ENCODE results near the gene XPNPEP1.

XPNPEP1 gene

DNA sequence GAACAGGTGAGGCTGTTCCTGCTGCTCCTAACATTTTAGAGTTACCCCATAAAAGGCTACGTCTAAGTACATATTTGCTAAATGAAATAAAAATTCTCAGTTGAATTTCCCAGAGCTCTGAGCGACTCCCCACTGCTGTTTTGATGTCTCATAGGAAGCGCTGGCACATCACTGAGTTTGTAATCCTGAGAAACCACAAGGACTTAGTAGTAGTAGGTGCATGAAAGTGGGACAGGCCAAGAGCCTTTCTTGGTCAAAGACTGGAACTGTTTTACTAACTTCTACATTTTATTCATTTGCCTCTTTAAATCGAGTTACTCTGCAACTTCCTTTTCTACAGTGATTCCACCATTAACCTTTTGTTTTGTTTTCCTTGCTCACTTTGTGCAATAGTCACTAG is 85.9 kb downstream of the XPNPEP1 start:
- ATAC-seq = no peak
- TF ChIP-seq ZFP3 (CRISPR knock-in tag; IDR thresholded peaks at IDR 0.05) (no peak), ISL1 (CRISPR knock-in tag; IDR thresholded peaks at IDR 0.05) (no peak), CSRNP3 (CRISPR knock-in tag; IDR thresholded peaks at IDR 0.05) (no peak), TSHZ2 (CRISPR knock-in tag; IDR thresholded peaks at IDR 0.05) (no peak), ZNF565 (CRISPR knock-in tag; conservative IDR thresholded peaks at IDR 0.05; ENCODE audit: low read depth) (no peak), SNAI2 (CRISPR knock-in tag; IDR thresholded peaks at IDR 0.05) (no peak), POU6F1 (CRISPR knock-in tag; IDR thresholded peaks at IDR 0.05; ENCODE audit: borderline replicate concordance, low read depth) (no peak), RARB (CRISPR knock-in tag; IDR thresholded peaks at IDR 0.05) (no peak), BACH2 (CRISPR knock-in tag; IDR thresholded peaks at IDR 0.05; ENCODE audit: borderline replicate concordance) (no peak)
- TF ChIP-seq, protein P1, sequence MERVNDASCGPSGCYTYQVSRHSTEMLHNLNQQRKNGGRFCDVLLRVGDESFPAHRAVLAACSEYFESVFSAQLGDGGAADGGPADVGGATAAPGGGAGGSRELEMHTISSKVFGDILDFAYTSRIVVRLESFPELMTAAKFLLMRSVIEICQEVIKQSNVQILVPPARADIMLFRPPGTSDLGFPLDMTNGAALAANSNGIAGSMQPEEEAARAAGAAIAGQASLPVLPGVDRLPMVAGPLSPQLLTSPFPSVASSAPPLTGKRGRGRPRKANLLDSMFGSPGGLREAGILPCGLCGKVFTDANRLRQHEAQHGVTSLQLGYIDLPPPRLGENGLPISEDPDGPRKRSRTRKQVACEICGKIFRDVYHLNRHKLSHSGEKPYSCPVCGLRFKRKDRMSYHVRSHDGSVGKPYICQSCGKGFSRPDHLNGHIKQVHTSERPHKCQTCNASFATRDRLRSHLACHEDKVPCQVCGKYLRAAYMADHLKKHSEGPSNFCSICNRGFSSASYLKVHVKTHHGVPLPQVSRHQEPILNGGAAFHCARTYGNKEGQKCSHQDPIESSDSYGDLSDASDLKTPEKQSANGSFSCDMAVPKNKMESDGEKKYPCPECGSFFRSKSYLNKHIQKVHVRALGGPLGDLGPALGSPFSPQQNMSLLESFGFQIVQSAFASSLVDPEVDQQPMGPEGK (CRISPR knock-in tag; IDR thresholded peaks at IDR 0.05; ENCODE audit: borderline replicate concordance) = no peak

DNA sequence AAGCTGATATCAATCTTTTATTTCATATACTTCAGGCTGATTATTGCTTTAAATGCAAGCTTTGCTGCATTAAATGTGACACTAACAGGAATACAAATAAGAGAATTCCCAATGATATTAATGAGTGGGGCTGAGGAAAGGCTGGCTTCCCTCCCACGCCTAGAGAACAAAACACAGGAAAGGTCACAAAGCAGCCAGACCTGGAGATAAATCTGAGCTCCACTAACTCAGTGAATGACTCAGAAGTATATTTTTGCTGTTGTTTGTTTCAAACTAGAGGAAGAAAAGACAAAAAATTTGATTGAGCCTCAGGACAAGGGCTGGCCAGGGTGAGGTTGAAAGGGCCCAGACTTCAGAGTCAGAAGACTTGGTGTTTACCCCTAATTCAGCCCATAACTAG is 88.1 kb downstream of the XPNPEP1 start:
- TF ChIP-seq PPARA (CRISPR knock-in tag; IDR thresholded peaks at IDR 0.05; ENCODE audit: borderline replicate concordance) = no peak
- TF ChIP-seq ESRRG (CRISPR knock-in tag; IDR thresholded peaks at IDR 0.05) = no peak
- TF ChIP-seq ZFP30 (CRISPR knock-in tag; IDR thresholded peaks at IDR 0.05) = no peak
- TF ChIP-seq ZC3H10 (CRISPR knock-in tag; IDR thresholded peaks at IDR 0.05) = no peak
- no peak for TF ChIP-seq POU6F1 (CRISPR knock-in tag; IDR thresholded peaks at IDR 0.05; ENCODE audit: borderline replicate concordance, low read depth)
- no peak for TF ChIP-seq CSDC2 (CRISPR knock-in tag; IDR thresholded peaks at IDR 0.05)
- TF ChIP-seq GLIS3 (CRISPR knock-in tag; IDR thresholded peaks at IDR 0.05) = no peak
- TF ChIP-seq, protein P1 (CRISPR knock-in tag; IDR thresholded peaks at IDR 0.05; ENCODE audit: borderline replicate concordance) = no peak
- no peak for TF ChIP-seq BACH2 (CRISPR knock-in tag; IDR thresholded peaks at IDR 0.05; ENCODE audit: borderline replicate concordance)
- TF ChIP-seq ZNF70 (CRISPR knock-in tag; IDR thresholded peaks at IDR 0.05) = no peak
- no peak for TF ChIP-seq SNAI2 (CRISPR knock-in tag; IDR thresholded peaks at IDR 0.05)
- TF ChIP-seq TOX (CRISPR knock-in tag; IDR thresholded peaks at IDR 0.05; ENCODE audit: borderline replicate concordance) = no peak
- no peak for TF ChIP-seq CSRNP3 (CRISPR knock-in tag; IDR thresholded peaks at IDR 0.05)
- no peak for TF ChIP-seq ARNTL (CRISPR knock-in tag; IDR thresholded peaks at IDR 0.05; ENCODE audit: borderline replicate concordance, low read depth)
- no peak for TF ChIP-seq OSR1 (CRISPR knock-in tag; IDR thresholded peaks at IDR 0.05)
- TF ChIP-seq ISL1 (CRISPR knock-in tag; IDR thresholded peaks at IDR 0.05) = no peak
- no peak for TF ChIP-seq ZNF8 (CRISPR knock-in tag; IDR thresholded peaks at IDR 0.05)
- TF ChIP-seq TSHZ2 (CRISPR knock-in tag; IDR thresholded peaks at IDR 0.05) = no peak
- no peak for TF ChIP-seq ZNF565 (CRISPR knock-in tag; conservative IDR thresholded peaks at IDR 0.05; ENCODE audit: low read depth)
- TF ChIP-seq ZFP3 (CRISPR knock-in tag; IDR thresholded peaks at IDR 0.05) = no peak
- ATAC-seq = no peak

Measured in SK-N-SH treated with all-trans-retinoic acid at 6 μM for 48 hours (cell line).